CD4-positive, alpha-beta T cell treated with Interleukin-6 for 4 hours (primary cell): Measurements from ENCODE around the gene PCID2.
A peak's percentile ranks its signal among the peaks of the same experiment; 100 is the strongest.
"Not testable (repeated sequence)": the region's sequence is repeated elsewhere in the genome, so short reads cannot be mapped to it uniquely, and the experiment has no call there.

Experiments used
- DNase-seq: peaks from one replicate; pipeline ENCODE4 v3.0.0-alpha.2; 2020; ENCODE audit warnings: mixed read lengths

The PCID2 gene

DNA sequence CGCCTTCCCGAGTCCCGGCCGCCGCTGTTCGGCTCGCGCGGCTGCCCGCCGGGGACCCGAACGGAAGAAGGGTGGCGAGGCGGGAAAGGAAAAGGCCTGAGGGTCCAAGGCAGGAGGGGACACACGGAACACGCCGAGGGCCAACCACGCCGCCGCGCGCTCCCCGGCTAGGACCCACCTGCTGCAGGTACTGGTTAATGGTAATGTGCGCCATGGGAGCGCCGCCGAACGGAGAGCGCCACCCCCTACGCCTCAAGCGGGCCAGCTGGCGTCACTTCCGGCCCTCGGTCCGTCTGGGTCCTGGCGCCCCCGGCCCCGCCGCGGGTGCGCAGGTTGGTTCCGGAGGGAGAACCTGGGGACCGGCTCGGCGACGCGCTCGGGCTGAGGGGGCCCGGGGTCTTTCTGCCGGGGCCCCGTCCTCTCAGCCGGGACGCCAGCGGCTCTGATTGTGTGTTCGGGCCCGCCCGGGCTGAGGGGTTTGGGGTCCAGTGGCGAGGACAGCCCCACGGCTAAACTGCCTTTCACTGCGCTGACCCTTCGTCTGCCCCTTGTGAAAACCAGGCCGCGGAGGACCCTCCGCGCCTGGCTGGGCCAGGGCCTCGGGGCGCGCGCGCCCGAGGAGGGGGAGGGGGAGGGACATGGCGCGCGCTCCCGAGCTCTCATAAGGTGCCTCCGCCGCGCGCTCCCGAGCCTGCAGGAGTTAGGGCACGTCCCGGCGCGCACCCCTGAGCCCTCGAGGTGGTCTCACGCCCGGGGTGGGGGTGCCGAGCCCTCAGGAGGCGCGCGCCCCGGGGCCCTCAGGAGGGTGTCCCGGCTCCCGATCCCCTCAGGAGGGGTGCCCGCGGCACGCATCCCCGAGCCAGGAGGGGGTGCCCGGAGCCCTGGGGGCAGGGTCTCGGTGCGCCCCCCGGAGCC, at the start of gene PCID2:
TSS of gene PCID2 (minus strand) at position 249 of the 915 bp plus-strand sequence. CDS start at position 214, 35 bp downstream.
- peak; percentile 90 for DNase-seq

DNA sequence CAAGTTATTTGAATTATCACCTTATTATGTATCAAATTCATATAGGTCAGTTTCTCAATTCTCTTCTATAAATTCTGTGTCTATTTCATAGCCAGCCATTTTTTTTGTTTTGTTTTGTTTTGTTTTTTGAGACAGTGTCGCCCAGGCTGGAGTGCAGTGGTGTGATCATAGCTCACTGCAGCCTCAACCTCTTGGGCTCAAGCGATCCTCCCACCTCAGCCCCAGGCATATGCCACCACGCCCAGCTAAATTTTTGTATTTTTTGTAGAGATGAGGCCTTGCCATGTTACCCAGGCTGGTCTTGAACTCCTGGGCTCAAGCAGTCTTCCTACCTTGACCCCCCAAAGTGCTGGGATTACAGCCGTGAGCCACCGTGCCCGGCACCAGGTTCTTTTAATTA, 49.4 kb upstream of the PCID2 start:
- DNase-seq: not testable (repeated sequence)

DNA sequence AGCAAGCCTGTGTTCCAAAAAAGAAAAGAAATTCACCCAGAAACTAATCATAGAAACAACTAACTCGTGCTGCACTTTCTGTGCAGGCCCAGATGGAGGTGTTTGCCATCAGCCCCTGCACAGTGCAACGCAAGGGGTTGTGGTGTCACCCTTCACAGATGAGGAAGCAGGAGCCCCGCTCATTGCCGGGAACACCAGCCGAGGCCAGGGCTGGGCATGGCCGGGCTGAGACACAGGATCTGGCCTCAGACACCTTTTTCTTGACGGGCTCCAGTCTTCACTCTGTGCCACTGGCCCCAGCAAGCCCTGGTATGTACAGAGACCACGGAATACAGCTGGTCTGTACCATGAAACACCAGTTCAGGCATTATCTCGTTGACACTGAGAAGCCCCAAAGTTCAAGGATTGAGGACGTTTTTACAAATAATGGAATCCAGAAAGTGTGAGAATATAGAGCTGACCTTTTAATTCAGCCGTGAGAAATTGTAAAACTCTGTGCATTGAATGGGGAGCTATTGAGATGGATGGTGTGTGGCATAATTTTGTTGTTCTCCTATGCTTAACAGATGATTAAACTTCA, 44.1 kb upstream of the PCID2 start:
- DNase-seq: no peak

DNA sequence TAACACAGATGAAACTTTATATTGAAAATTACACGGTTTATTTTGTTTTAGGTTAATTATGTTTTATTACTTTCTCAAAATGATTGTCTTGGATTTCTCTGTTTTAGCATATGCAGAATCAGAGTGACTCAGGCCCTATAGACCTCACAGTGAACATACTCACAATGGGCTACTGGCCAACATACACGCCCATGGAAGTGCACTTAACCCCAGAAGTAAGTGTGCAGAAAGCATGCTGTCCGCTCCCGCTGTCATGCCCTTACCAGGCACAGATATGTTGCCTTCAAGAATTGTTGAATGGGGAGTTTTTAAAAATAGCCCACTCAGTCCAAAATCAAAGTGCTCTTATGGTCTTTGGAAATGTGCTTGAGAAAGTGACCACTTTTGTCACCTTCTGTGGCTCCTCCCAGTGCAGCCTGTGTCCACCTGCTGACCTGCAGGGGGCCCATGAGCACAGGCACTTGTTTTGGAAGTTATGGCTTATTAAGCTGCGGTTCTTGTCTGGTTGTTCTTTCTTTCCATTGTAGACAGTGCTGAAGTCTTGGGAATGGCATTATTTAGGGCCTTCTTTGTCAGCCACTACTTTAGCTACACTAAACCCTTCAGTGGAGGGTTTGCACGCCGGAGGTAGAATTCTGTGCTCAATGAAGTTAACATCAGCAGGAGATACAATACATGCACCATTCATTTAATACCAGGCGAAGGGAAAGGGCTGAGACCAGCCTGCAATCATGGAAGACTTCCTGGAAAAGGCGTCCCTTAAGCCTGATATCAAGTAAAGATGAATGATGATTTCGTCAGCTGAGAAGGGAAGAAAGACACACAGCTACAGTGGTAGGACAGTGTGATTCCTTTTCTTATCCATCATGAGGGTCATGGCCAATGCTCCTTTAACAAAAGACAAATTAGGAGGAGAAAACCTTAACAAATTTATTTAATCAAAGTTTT, 37.7 kb upstream of the PCID2 start:
- DNase-seq: no peak

DNA sequence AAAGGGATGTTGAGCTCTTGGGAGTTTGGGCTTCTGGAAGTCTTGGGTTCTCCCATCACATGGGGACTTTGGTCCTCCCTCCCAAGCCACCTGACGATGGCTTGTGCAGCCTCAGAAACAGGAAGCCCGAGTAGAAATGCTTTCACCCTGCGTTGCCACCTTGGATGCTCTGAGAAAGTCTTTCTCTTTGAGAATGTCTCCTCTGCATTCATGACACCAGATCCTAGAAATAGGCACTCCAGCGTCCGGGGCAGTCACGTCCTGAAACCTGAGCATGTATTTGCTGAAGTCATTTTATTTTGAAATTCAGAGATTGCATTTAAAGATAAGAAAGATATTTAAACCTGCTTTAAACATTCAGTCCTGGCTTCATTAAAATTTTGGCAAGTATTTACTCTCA, 35.4 kb upstream of the PCID2 start:
- no peak for DNase-seq

DNA sequence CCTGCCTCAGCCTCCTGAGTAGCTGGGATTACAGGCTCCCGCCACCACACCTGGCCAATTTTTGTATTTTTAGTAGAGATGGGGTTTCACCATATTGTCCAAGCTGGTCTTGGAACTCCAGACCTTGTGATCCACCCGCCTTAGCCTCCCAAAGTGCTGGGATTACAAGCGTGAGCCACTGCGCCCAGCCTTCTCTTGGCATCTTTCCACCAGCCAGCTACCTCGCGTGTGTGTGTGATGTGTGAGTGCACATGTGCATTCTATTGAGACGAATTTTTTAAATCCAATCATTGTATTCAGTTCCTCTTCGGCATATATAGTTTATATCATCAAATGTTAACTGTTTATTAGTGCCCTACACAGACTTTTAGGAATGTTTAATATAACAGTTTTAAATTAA, 33.2 kb upstream of the PCID2 start:
- DNase-seq: not testable (repeated sequence)

DNA sequence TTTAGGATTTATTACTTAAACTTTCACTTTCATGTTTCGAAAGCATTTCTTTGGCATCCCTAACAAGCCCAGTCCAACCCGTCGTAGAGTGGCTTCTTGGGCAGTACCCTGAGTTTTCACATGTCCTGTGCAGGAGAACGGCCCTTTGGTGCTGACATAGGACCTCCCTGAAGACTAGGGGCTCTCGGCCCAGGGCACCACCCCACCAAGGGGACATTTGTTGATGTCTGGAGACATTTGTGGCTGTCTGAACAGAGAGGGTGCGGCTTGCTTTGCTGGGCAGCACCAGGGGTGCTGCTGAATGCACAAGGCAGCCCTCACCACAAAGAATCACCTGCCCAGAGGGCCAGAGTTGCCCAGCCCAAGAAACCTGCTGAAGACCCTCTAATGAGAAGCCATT, 31.5 kb upstream of the PCID2 start:
- no peak for DNase-seq

DNA sequence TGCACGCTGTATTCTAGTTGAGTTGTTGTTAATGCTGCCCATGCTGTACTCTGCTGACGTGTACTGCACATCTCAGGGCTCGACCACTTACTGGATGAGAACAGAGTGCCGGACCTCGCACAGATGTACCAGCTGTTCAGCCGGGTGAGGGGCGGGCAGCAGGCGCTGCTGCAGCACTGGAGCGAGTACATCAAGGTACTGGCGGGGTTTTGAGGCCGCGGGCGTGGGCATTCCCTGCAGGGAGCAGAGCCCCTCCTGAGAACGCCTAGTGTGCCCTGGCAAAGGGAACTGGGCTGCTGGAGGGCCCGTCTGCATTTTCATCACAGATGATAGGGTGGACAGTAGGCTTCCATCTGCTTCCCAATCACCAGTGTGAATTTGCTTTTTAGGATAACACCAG, 30.9 kb upstream of the PCID2 start:
- no peak for DNase-seq

DNA sequence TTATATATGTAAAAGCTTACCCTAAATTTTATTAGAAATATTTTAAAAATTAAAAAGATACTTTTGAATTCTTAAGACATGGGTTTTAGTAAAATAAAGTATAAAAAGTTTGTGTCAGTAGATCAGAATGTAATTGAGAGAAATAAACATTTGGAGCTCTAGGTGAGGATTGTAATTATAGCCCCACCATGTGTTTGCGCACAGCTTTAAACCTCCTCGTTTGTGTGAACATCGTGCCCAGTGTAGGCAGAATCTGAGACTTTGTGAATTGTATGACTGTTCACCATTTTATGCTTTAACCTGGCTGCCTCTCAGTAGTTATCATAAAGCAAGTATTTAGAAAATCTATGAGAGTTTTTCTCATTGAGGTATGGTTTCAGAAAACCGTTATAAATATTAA, 30.1 kb upstream of the PCID2 start:
- DNase-seq: no peak

DNA sequence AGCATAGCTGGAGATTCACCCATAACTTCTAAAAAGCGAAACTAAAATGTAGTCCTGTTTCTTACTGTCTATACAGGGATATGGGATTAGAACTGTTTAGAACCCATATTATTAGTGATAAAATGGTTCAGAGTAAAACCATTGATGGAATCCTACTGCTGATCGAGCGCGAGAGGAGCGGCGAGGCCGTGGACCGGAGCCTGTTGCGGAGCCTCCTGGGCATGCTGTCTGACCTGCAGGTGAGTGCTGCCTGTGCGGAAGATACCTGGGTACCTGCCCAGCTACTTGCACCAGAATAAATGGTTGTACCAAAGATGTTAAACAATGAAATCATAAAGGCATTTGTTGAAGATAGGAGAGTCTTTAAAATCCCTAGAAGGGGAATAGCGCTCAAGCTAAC, 24.6 kb upstream of the PCID2 start:
- DNase-seq: no peak

DNA sequence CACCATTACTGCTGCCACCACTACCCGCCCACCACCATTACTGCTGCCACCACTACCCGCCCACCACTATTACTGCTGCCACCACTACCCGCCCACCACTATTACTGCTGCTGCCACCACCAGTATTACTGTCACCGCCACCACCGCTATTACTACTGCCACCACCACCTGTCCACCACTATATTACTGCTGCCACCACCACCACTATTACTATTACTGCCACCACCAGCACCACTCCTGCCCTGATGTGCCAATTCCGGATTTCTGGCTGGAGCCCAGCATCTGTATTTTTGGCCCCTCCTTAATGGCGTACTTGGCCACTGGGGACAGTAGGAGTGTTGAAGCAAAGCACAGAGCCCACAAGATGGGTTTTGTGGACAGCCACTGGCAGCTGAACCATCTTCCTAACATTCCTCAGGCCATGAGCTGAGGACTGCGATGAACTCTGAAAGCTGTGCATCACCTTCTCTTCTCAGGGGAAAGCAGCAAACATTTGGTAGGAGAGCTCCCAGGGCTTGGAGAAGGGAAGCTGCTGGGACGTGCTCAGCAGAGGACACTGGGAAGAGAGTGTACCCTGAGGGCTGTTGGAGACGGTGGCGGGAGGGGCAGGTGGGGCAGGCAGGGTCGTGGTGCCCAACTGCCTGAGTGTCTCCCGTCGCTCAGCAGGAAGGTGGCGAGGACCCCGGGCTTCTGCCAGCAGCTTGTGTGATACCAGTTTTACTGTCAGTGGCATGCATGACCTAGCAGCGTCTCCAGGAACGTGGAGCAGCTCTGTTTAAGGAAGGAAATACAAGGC, 23.9 kb upstream of the PCID2 start:
- no peak for DNase-seq

DNA sequence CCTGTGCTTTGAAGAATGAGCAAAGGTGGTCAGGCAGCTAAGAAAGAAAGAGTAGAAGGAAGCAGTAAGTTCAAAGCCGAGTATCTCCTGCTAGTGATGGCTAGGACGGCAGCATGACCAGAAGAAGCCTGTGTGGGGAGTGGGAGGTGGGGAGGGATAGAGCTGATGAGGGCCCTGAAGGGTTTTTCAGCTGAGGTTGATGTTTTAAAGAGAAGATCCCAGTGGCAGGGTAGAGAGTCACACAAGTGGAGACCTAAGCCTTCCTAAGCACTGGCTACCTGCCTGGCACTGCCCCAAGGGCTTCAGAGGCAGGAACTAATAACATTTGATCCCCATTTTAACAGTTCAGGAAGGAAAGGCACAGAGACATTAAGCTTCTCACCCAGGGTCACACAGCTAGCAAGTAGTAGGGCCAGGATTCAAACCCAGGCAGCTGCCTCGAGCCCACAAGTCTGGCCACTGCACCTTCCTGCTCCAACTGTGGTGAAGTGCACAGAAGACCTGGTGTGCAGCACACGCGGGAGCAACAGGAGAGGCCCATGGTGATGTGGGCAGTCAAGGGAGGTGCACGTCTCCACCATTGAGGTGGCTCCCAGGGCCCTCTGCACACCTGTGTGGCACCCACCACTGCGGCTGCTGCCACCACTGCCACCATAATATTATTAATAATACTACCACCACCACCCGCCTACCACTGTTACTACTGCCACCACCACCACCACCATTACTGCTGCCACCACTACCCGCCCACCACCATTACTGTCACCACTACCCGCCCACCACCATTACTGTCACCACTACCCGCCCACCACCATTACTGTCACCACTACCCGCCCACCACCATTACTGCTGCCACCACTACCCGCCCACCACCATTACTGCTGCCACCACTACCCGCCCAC, 23.1 kb upstream of the PCID2 start:
- DNase-seq: no peak

DNA sequence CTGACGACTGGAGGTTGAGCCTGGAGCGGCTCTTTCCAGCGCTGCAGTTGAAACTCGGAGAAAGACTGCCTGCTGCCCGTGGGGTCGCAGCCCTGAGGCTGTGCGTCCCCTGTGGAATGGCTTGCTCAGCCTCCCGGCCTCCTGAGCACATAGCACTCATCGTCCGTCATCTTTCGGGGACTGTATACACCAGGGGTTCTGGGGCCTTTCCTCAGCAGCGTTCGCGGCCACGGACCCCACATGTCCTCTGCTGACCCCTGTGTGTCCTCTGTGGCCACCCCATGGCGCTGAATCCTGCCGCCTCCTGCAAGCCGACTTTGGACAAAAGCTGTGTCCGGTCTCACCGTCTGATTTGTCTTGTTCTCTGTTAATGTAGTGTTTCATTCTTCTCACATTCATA, 21.3 kb upstream of the PCID2 start:
- no peak for DNase-seq

DNA sequence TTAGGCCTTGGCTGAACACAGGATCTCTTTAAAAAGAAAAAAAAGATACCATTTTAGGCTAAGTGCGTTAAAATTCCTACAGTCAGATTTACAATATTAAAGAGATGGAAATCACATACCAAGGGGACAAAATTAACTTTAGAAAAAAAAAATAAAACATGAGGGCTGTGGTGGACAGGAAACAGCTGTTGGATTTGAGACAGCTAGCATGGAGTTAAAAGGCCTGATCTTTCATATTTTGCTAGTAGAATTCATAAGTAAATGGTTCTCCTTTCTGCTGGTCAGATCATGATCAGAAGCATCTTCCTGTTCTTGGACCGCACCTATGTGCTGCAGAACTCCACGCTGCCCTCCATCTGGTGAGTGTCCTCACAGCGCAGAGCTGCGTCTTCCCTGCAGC, 20.7 kb upstream of the PCID2 start:
- no peak for DNase-seq

DNA sequence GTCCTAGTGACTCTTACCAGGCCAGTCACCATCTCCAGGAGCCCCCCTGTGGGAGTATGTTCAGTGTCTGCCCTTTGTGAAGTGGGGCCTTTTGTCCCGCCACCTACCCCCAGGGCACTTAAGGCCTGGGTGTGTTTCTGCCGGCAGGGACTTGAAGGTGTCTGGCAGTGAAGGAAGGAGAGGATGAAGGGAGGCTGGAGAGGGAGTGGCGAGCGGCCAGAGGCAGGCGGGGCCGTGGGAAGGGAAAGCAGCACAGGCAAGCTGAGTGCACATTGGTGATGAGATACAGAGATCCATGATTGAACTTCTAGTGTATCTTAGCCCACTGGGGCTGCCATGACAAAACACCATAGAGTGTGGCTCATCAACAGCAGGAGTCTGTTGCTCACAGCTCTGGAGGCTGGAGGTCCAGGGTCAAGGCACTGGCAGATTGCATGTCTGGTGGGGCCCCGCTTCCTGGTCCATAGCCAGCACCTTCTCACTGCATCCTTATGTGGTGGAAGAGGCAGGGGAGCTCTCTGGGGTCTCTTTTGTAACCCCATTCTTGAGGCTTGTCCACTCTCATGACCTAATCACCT, 18.5 kb upstream of the PCID2 start:
- DNase-seq: no peak

DNA sequence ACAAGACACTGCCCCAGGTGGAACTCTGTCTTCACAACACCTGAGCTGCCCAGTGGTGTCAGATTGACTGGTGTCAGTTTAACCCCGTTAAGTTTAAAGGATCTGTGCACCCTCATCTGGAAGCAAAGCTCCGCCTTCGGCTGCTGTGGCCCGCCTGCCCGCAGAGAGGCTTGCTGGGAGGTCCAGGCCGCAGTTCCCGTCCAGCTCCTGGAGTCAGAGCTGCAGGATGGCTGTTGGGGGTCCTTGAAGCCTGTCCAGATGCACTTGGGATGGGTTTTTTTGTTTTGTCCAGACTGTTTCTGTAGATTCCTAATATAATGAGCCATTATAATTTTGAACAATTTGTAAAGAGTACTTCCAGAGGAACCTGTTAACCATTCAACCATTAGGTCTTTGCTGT, 17.0 kb upstream of the PCID2 start:
- DNase-seq: no peak

DNA sequence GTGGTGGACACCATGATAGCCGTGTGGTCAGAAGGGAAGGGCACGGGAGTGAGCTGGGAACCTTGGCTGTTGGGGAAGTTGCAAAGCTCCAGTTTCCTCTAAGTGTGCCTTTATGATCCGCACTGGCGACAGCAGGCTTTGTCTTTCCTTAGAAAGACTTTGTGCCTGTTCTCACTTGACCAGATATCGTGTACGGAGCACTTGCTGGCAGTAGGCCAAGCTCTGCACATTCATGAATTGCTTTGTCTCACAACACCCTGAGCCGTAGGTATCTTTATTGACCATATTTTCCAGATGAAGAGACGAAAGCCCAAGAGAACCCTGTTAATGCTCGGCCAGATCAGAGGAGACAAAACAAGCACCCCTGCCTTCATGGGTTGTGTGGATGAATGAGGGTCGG, 16.0 kb upstream of the PCID2 start:
- no peak for DNase-seq

DNA sequence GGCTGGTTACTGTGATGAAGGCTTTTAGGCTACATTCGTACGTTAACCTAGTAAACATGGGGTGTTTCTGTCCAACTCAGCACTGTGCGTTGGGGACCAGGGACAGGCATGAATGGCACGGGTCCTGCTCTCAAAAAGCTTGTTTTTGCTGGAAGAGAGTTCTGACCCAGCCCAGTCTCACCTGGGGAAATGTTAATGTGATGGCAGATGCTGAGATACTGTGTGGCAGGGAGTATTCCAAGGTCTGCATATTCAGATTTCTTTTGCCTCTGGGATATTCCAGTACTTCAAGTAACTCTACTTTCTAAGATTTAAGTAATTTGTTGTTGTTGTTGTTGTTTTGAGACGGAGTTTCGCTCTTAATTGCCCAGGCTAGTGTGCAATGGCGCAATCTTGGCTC, 14.6 kb upstream of the PCID2 start:
- no peak for DNase-seq

DNA sequence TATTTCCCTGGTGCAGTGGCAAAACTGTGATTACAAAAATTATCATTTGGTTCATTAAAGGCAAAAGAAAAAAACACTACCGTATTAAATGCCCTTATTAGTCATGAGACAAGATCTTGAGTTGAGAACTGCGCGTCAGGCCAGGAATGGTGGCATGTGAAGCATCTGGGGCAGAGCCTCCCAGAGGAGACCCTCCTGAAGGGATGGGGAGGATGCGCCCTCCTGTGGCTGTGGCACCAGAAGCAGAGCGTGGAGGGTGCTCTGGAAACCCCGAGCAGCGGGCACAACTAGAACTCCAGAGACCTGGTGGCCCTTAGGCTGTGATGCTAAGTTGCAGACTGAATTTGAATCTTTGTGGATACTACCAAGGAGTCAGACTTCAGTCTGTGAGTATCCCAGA, 12.4 kb upstream of the PCID2 start:
- no peak for DNase-seq

DNA sequence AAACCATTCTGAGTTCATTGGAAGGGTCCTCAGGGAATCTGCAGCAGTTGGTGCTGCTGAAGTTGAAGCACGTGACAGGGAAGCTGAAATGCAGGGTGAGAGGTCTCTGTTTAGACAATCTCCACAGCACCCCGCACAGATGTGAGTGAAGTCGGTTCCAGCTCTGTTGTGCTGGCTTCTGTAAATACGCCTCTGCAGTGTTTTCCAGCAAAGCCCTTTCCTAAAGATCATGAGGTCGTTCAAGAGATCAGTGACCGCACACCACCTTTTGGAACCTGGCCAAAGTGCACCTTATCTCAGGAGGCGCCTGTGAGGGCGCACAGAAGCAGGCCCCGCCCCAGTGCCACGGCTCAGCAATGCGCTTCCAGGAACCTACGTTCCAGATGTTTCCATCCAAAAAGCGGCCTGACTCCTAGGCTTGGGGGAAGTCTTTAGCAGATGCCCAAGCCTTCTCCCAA, 11.7 kb upstream of the PCID2 start:
- no peak for DNase-seq
